Measurements from ENCODE around the gene RASEF. TPM values are rescaled to one million over a fixed set of nuclear protein-coding genes. Genes with fewer than 3 reads are reported as not detected.

RASEF gene
- total and polyA plus RNA-seq, 2 donors (not counting 1 experiment from before 2014, with no cell fraction given) = not detected

- Mint-ChIP-seq H3K4me1 (no peaks in the 10 kb centered on the region), H3K4me3 (no peak overlapping the region), H3K27ac (no peak overlapping the region), H3K27me3 (peaks cover 53% of the 10 kb centered on the region), H3K9me3 (ENCODE audit: insufficient read depth) (no peaks in the 10 kb centered on the region)
- no peaks in the 10 kb centered on the region for H3K79me2 ChIP-seq (ENCODE audit: control insufficient read depth, insufficient read depth, low read length)
- no peak overlapping the region for H3K4me2 ChIP-seq (replicated peaks; ENCODE audit: low read depth, low read length, poor library complexity, severe bottlenecking)
- H3K4me1 ChIP-seq (ENCODE audit: control insufficient read depth in 2 of 2, insufficient read depth in 2 of 2, low read length in 2 of 2) = no peaks in the 10 kb centered on the region
- no peak for TF ChIP-seq CTCF (IDR thresholded peaks at IDR 0.05)
- no peak for TF ChIP-seq EZH2 (IDR thresholded peaks at IDR 0.05; ENCODE audit: borderline replicate concordance, insufficient read depth, low read depth, low read length, poor library complexity, severe bottlenecking)
- POLR2A ChIA-PET = no interaction called here
- no peak overlapping the region for H3K9ac ChIP-seq (ENCODE audit: low read length)
- no peak overlapping the region for H3K27ac ChIP-seq (ENCODE audit: low read length in 2 of 2)
- no peak overlapping the region for H3K4me3 ChIP-seq (ENCODE audit: control extremely low read depth in 1 of 5, extremely low read depth in 1 of 5, insufficient read depth in 1 of 5, low read depth in 2 of 5, low read length in 4 of 5)
- intact Hi-C loops (cut with micrococcal nuclease) = no loop called here
- peaks cover 0 to 14% (median 5%) of the 10 kb centered on the region in 4 experiments for H3K27me3 ChIP-seq (replicated peaks in 1 of 4; ENCODE audit: control extremely low read depth in 1 of 4, control insufficient read depth in 3 of 4, insufficient read depth in 4 of 4, low read length in 3 of 4)
- WGBS (ENCODE audit: insufficient coverage) = 9% methylated on average over 48 of the region's 53 CpGs
- no peaks in the 10 kb centered on the region for H4K20me1 ChIP-seq (ENCODE audit: control insufficient read depth, insufficient read depth, low read length, poor library complexity, severe bottlenecking)
- CTCF ChIA-PET = no interaction called here
- no peak overlapping the region for H2AFZ ChIP-seq (ENCODE audit: insufficient read depth, low read depth, low read length, poor library complexity, severe bottlenecking)
- DNase-seq (no peak), ATAC-seq (ENCODE audit: low read depth) (no peak)
- no peaks in the 10 kb centered on the region for H3K36me3 ChIP-seq (replicated peaks in 1 of 2; ENCODE audit: control extremely low read depth in 1 of 2, control insufficient read depth in 1 of 2, extremely low read depth in 1 of 2, insufficient read depth in 2 of 2, low read length in 1 of 2)
- H3K9me3 ChIP-seq (ENCODE audit: control extremely low read depth in 1 of 3, control insufficient read depth in 2 of 3, insufficient read depth in 1 of 3, low read length in 2 of 3) = peaks cover 0 to 7% (median 0%) of the 10 kb centered on the region in 3 donors
Observed at GRCh38 chr9:83061990-83062650, 822 bp downstream of the RASEF start.

GRCh38 chr9:83061036-83061435 lies 1.9 kb downstream of the RASEF start:
- Histone ChIP-seq H3K4me1 (ENCODE audit: control insufficient read depth in 2 of 2, insufficient read depth in 2 of 2, low read length in 2 of 2) (no peaks in the 10 kb centered on the region), H4K20me1 (ENCODE audit: control insufficient read depth, insufficient read depth, low read length, poor library complexity, severe bottlenecking) (no peaks in the 10 kb centered on the region), H3K36me3 (replicated peaks in 1 of 2; ENCODE audit: control extremely low read depth in 1 of 2, control insufficient read depth in 1 of 2, extremely low read depth in 1 of 2, insufficient read depth in 2 of 2, low read length in 1 of 2) (no peaks in the 10 kb centered on the region), H3K9ac (ENCODE audit: low read length) (no peak overlapping the region), H3K27me3 (replicated peaks in 1 of 4; ENCODE audit: control extremely low read depth in 1 of 4, control insufficient read depth in 3 of 4, insufficient read depth in 4 of 4, low read length in 3 of 4) (peaks cover 0 to 14% (median 5%) of the 10 kb centered on the region in 4 experiments), H3K4me2 (replicated peaks; ENCODE audit: low read depth, low read length, poor library complexity, severe bottlenecking) (no peak overlapping the region), H3K4me3 (ENCODE audit: control extremely low read depth in 1 of 5, extremely low read depth in 1 of 5, insufficient read depth in 1 of 5, low read depth in 2 of 5, low read length in 4 of 5) (no peak overlapping the region), H3K27ac (ENCODE audit: low read length in 2 of 2) (no peak overlapping the region), H3K79me2 (ENCODE audit: control insufficient read depth, insufficient read depth, low read length) (no peaks in the 10 kb centered on the region), H3K9me3 (ENCODE audit: control extremely low read depth in 1 of 3, control insufficient read depth in 2 of 3, insufficient read depth in 1 of 3, low read length in 2 of 3) (peaks cover 0 to 7% (median 0%) of the 10 kb centered on the region in 3 donors), H2AFZ (ENCODE audit: insufficient read depth, low read depth, low read length, poor library complexity, severe bottlenecking) (no peak overlapping the region)
- no peak for DNase-seq
- intact Hi-C loops (cut with micrococcal nuclease) = no loop called here
- Mint-ChIP-seq H3K27me3 (peaks cover 50% of the 10 kb centered on the region), H3K27ac (no peak overlapping the region), H3K4me1 (no peaks in the 10 kb centered on the region), H3K4me3 (no peak overlapping the region), H3K9me3 (ENCODE audit: insufficient read depth) (no peaks in the 10 kb centered on the region)
- no peak for TF ChIP-seq CTCF (IDR thresholded peaks at IDR 0.05)
- TF ChIP-seq EZH2 (IDR thresholded peaks at IDR 0.05; ENCODE audit: borderline replicate concordance, insufficient read depth, low read depth, low read length, poor library complexity, severe bottlenecking) = no peak
- ChIA-PET CTCF (no interaction called here), POLR2A (no interaction called here)
- WGBS (ENCODE audit: insufficient coverage) = 100% methylated on average over 1 of the region's 2 CpGs
- no peak for ATAC-seq (ENCODE audit: low read depth)
